Skeletal muscle satellite cell (primary cell): ENCODE data around the gene ONECUT1.

Source experiments
- H3K27me3 ChIP-seq: 2 replicates; pipeline ENCODE4 v1.7.0; 2013; ENCODE audit warnings: low read length; ENCODE audit not compliant: control insufficient read depth, insufficient read depth
- H3K36me3 ChIP-seq: 2 replicates; pipeline ENCODE4 v1.7.0; 2013; ENCODE audit warnings: mild to moderate bottlenecking, control low read depth, low read length; ENCODE audit not compliant: insufficient read depth
- H3K4me1 ChIP-seq: 2 replicates; pipeline ENCODE4 v1.7.0; 2013; ENCODE audit warnings: low read length; ENCODE audit not compliant: control insufficient read depth, insufficient read depth
- H3K4me2 ChIP-seq: 2 replicates; pipeline ENCODE4 v1.7.0; 2013; ENCODE audit warnings: mild to moderate bottlenecking, low read length
- H3K4me3 ChIP-seq: 2 replicates; pipeline ENCODE4 v1.7.0; 2013; ENCODE audit warnings: low read length
- H3K9ac ChIP-seq: 2 replicates; pipeline ENCODE4 v1.7.0; 2013; ENCODE audit warnings: mild to moderate bottlenecking, low read depth, low read length, moderate library complexity
- H3K9me3 ChIP-seq: replicated peaks from 2 replicates; pipeline ENCODE4 v1.7.0; 2013; ENCODE audit warnings: mild to moderate bottlenecking, control low read depth, low read length

The ONECUT1 gene

DNA sequence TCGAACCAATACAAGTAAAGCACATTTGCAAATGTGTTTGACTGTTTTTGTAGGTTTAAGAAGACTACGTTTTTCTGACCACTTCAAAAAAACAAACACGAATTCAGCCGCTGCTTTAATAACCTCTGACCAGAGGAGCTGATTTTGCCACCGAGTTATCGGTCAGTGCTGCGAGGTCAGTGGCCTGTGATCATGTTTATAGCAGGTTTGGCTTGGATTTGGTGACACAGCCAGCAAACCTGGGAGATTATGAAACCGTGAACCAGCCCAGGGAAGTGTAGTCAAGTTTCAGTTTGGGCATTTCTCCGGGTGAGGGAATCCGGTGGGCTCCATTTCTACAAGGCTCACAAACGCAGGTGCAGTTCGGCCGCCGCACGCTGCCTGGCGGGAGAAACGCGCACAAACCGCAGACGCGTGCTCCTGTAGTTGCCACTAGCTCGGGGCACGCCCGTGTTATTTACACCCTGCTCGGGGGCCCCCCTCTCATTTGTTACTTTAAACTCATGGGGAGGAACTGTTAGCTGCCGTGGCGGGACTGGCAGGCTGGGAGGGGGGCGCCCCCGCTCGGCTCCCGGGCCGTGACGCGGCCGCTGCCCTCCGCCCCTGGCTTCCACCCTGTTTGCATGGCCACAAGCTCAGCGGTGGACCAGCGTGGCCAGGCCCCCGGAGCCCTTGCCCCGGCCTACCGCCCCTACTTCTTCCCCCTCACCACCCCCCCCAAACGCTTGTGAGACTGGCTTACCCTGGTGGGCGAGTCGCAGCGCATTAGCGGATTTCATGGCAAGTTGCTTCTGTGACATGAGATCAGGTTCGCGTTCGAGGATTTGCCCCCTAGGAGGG is 13.6 kb upstream of the ONECUT1 start:
- Histone ChIP-seq H3K27me3 (peaks cover 96% of the 10 kb centered on the region), H3K36me3 (no peaks in the 10 kb centered on the region), H3K9ac (no peak overlapping the region), H3K4me2 (no peak overlapping the region), H3K9me3 (no peaks in the 10 kb centered on the region), H3K4me3 (no peak overlapping the region), H3K4me1 (peaks cover 8% of the 10 kb centered on the region)

DNA sequence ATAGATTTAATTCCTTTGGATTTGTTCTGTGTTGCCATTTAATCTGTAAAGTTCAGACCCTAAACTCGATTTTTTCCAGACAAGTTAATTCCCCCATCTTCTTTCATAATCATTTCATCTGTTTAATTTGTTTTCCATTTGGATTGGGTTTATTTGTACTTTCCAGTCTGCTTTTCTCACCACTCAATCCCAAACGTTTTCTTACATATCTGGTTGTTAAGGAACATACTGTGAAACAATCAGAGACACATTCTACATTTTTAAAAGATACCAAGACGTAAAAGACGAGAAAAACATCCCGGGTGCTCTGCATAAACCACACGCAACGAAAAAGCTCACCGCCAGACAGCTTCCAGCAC is 13.0 kb upstream of the ONECUT1 start:
- Histone ChIP-seq H3K9me3 (no peaks in the 10 kb centered on the region), H3K4me3 (no peak overlapping the region), H3K36me3 (no peaks in the 10 kb centered on the region), H3K9ac (no peak overlapping the region), H3K27me3 (peaks cover 96% of the 10 kb centered on the region), H3K4me1 (peaks cover 8% of the 10 kb centered on the region), H3K4me2 (no peak overlapping the region)

DNA sequence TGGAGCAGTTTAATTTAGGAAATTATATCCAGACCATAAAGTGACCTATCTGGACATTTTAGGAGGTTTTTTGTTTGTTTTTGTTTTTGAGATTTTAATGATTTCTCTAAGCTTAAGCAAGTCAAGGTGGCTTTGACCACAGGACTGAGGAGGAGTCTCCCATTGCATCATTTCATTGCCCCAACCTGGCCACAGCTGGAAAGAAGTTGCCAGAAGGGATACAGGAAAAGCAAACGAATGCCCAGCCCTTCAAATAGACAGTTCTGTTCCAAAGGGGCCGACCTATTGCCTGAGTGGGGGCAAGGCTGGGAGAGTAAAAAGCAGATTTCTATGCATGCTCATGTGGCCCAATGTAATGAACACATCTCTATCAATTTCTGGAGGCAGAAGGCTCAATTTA is 12.0 kb upstream of the ONECUT1 start:
- H3K36me3 ChIP-seq = no peaks in the 10 kb centered on the region
- peaks cover 8% of the 10 kb centered on the region for H3K4me1 ChIP-seq
- peaks cover 97% of the 10 kb centered on the region for H3K27me3 ChIP-seq
- no peak overlapping the region for H3K9ac ChIP-seq
- H3K4me3 ChIP-seq = no peak overlapping the region
- H3K4me2 ChIP-seq = no peak overlapping the region
- H3K9me3 ChIP-seq = no peaks in the 10 kb centered on the region

DNA sequence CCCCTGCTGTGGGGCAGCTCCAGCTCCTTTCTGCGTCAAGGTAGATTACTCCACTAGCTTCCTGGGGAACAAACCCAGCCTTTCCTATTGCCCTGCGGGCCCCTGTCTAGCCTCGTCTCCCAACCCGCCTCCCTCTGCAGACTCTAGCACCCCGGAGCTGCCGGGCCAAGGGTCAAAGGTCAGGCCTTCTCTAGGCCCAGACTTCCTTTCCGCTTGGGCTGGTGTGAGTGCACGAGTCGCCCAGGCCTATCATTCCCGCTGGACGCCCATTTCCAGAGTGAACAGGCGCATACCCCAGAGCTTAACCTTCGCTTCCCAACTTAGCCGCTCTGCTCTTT is 11.6 kb upstream of the ONECUT1 start:
- no peaks in the 10 kb centered on the region for H3K9me3 ChIP-seq

DNA sequence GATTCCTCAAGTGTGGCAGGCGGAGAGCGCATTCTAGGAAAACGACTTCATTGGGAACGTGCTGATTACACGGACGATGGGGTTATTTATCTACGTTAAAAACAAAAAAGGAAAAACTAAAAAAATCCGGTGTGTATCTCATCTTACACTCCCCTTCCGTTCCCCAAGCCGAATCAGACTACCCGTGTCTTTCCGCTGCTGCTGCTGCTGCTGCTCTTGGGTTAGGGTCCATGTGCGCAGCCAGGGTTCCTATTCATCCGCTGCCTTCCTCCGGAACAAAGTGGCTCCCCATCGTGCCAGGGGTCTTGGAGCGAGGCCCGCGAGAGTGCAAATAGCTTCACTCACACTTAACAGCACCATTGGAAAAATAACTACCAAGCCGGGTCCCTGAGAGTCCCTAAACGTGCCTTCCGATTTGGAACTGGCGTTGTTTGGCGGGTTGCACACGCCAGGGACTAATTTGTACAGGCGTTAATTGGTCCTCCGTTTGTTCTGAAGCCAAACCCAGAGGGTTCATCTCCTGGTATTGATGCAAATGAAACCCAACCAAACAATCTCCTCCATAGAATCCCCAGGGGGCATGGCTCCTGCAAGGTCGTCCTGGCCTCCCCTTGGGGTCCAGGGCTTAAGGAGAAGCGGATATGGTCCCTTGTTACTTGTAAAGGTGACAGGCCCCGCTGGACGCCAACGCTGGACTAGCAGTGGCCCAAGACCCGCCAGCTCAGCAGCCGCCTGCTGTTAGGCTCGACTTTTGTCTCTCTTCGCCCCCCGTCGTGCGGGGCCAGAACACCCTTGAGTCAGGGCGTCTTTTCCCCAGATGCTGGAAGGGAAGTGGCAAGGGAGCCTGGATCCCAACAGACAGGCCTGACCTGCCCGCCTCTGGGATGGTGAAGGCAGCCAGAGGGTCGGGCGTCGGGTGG is 11.0 kb upstream of the ONECUT1 start:
- no peaks in the 10 kb centered on the region for H3K9me3 ChIP-seq
- H3K4me2 ChIP-seq = no peak overlapping the region
- H3K4me3 ChIP-seq = no peak overlapping the region
- H3K4me1 ChIP-seq = peaks cover 8% of the 10 kb centered on the region
- peaks cover 97% of the 10 kb centered on the region for H3K27me3 ChIP-seq
- no peaks in the 10 kb centered on the region for H3K36me3 ChIP-seq
- H3K9ac ChIP-seq = no peak overlapping the region

More for the DNA sequence above, 11.6 kb upstream of the ONECUT1 start:
- peaks cover 8% of the 10 kb centered on the region for H3K4me1 ChIP-seq
- H3K9ac ChIP-seq = no peak overlapping the region
- H3K27me3 ChIP-seq = peaks cover 97% of the 10 kb centered on the region
- no peak overlapping the region for H3K4me3 ChIP-seq
- no peaks in the 10 kb centered on the region for H3K36me3 ChIP-seq
- no peak overlapping the region for H3K4me2 ChIP-seq

DNA sequence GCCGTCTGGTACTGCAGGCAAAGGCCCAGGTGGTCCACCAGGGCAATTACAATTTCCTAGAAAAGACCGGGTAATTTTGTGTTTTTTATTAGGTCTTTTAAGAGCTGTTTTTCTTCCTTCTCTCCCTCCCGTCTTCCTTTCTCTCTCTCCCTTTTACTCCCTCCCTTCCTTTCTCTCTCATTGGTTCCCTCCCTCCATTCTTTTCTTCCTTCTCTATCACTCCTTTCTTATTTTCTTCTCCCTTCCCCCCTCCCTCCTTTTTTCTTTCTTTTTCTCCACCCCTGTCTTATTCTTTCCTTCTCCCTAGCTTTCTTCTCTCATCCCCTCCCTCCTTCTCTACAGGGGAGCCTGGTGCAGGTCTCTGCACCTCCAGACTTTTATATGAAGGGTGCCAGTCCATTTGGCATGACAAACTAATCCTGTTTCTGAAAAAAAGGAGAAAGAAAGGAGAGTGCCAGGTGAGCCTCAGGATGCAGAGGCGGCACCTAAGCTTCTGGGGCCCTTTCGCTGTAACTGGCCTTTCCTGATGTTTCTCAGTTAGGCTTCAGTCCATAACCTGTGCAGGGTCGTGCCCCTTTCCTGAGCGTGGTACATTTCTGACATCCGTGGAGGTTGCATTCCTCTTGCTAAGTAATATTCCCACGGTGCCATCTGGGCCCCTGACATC is 9.1 kb upstream of the ONECUT1 start:
- Histone ChIP-seq H3K4me3 (no peak overlapping the region), H3K4me1 (peaks cover under 1% of the 10 kb centered on the region), H3K27me3 (peaks cover 100% of the 10 kb centered on the region), H3K9me3 (no peaks in the 10 kb centered on the region), H3K36me3 (no peaks in the 10 kb centered on the region), H3K9ac (no peak overlapping the region), H3K4me2 (no peak overlapping the region)

DNA sequence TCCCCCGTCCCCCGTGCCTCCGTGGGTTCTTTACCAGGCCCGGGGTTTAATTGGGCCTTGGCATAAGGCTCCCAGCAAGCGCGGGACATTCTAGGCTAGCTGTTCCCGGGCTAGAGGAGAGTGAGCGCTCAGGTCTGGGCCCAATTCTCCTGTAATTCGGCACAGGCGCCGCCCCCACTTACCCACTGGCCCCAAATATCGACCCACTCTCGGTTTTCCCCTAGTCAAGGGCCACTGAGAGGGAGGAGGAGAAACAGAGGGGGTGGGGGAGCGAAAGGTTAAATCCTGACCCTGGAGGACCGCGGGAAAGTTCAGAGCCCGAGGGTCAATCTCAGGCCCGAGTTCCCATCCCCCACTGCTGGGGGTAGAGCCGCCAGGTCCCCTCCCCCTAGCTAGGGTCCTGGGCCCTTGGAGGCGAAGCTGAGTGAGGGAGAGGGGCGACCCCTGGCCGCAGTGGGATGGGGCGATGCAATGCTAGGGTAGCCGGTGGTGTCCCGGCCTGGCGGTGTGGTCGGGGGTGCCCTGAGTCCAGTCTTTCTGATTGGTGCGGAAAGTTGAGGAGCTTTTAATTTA is 8.5 kb upstream of the ONECUT1 start:
- Histone ChIP-seq H3K27me3 (peaks cover 100% of the 10 kb centered on the region), H3K9ac (no peak overlapping the region), H3K4me1 (no peaks in the 10 kb centered on the region), H3K4me3 (no peak overlapping the region), H3K4me2 (no peak overlapping the region), H3K36me3 (no peaks in the 10 kb centered on the region), H3K9me3 (no peaks in the 10 kb centered on the region)

DNA sequence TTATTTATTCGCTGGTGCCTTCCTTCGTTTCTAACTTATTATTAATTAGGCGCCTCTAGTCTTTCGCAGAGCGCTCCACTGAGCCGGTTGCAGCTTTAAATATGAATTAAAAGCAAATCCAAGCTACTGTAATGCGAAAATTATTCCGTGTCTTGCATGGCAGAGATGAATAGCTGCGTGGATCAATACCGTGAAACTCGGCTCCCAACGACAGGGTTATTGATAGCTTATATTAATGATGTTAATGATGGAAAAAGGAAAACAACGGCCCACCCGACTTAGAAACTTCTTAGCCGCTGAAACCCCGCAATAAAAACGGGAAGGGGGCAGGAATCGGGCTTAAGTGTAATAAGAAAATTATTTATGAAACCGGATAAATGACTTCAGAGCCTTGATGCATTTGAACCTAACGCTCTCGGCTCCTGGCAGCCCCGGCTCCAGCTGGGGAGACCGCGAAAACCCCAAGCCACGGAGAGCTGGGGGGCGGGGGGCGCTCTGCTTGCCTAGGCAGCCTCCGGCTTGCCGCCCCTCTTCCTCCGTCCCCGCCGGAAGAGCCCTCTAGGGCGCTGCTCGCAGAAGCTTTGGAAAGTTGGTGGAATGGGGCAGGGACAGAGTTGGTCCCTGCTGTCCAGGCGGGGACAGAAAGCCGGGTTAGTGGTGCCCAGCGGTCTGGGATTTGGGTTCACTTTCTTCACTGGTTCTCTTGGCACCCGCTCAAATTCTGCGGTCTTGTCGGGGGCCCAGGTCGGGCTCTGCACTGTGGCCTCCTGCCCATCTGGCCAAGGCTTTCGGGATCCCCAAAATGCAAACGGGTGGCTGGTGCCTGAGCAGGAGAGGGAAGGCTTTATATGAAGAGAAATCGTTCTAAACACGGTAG is 7.7 kb upstream of the ONECUT1 start:
- no peaks in the 10 kb centered on the region for H3K36me3 ChIP-seq
- no peak overlapping the region for H3K4me3 ChIP-seq
- no peak overlapping the region for H3K9ac ChIP-seq
- H3K4me1 ChIP-seq = no peaks in the 10 kb centered on the region
- H3K27me3 ChIP-seq = peaks cover 100% of the 10 kb centered on the region
- H3K9me3 ChIP-seq = no peaks in the 10 kb centered on the region
- no peak overlapping the region for H3K4me2 ChIP-seq

DNA sequence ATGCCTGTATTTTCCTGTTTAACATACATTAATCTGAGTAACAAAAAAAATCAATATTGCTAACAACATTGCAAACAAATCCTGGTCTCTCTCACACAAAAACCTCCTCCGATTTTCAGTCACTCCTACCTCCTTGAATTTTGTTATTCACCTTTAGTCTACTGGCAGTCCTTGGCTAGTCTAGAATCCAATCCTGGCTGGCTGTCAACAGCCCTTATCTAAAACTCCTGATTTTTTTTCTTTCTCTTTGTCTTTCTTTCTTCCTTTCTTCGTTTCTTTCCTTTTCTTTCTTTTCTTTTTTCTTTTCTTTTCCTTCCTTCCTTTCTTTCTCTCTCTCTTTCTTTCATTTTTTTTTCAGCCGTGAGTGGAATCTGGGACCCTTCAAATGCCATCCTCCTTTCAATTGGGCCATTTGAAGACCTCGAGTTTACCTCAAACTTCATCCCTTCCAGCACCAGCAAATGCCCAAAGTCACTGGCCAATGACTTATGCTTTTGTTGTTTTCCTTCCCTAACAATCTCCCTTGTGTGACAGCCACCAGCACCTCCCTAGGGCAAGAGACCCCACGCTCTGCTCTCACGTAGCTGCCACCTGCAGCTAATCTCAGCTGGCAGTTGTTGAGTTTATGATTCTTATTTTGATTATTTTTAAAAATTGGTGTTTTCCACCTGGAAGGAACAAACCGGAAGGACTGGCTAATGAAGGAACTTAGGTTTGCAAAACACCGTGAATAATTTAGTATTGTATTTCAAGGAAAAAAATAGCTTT is 6.8 kb upstream of the ONECUT1 start:
- H3K36me3 ChIP-seq = no peaks in the 10 kb centered on the region
- no peaks in the 10 kb centered on the region for H3K9me3 ChIP-seq
- H3K4me2 ChIP-seq = no peak overlapping the region
- H3K27me3 ChIP-seq = peaks cover 100% of the 10 kb centered on the region
- H3K9ac ChIP-seq = no peak overlapping the region
- H3K4me1 ChIP-seq = no peaks in the 10 kb centered on the region
- no peak overlapping the region for H3K4me3 ChIP-seq

DNA sequence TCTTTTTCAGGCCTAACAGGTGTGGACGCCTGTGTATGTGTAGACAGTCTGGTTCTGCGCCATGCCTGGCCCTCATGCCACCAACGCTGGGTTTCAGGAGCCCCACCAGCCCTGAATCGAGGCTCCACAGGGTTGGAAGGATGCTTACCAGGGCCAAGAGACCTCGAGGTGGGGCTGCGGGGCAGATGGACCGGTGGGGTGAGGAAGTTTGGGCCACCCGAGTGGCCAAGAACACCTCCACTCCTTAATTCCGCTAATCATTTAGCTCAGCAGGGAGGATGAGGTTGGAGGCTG is 6.0 kb upstream of the ONECUT1 start:
- Histone ChIP-seq H3K36me3 (no peaks in the 10 kb centered on the region), H3K4me1 (no peaks in the 10 kb centered on the region), H3K27me3 (peaks cover 100% of the 10 kb centered on the region), H3K4me2 (no peak overlapping the region), H3K4me3 (no peak overlapping the region), H3K9ac (no peak overlapping the region), H3K9me3 (no peaks in the 10 kb centered on the region)
